Suprapubic skin (tissue), 3 donors: ENCODE data around the gene LRFN4.

Source experiments
- EP300 ChIP-seq: sonication (generic); formaldehyde crosslinking; IDR thresholded peaks from one replicate; pipeline ENCODE4 v1.6.1; 2017; ENCODE audit warnings: antibody characterized with exemption
- TF ChIP-seq, protein P1 (sequence below), 2 donors: fragments of 200-600 bp in 1 of 2; fragments of 450-650 bp in 1 of 2; sonication (generic) in 1 of 2; IDR thresholded peaks; one replicate each; pipeline ENCODE4 v1.5.1; 2016 to 2019; ENCODE audit warnings: antibody characterized with exemption in 2 of 2, mild to moderate bottlenecking in 1 of 2, moderate library complexity in 1 of 2

DNA sequence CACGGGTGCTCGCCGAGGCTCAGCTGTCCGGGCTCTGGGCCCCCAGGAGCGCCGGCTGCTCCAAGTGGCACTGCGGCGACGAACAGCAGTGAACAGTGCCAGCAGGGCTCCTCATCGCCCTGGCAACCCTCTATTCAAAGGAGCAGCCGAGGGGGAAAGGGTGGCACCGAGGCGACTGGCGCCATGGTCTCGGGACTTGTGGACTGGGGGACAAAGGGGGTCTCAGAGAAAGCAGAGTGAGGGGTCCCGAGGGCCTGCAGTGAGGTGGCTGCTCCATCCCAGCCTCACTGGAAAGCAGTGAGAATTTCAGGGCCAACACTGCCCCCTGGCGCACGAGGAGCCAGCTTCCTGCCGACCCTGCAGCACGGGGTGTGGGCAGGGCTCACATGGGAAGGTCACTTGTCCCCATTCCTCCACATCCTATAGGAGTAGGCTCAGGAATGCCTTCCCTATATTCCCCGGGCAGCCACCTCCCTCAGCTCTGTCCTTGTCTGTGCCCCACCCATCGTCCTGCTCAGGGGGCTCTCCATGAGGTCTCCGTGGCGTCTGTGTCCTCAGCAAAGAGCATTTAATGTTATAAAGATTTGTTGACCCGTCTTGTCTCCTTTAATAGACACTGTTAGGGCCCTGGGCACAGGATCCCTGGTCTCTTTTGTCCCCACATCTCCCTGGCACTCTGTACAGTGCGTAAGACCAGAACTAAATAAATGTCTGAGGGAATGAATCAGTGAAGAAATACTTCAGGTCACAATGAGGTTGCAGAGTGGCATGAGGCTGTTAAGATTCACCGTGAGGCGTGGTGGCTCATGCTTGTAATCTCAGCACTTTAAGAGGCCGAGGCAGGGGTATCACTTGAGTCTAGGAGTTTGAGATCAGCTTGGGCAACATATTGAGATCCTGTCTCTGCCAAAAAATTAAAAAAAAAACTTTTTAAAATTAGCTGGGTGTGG lies 26.4 kb downstream of the LRFN4 start:
- TF ChIP-seq, protein P1, sequence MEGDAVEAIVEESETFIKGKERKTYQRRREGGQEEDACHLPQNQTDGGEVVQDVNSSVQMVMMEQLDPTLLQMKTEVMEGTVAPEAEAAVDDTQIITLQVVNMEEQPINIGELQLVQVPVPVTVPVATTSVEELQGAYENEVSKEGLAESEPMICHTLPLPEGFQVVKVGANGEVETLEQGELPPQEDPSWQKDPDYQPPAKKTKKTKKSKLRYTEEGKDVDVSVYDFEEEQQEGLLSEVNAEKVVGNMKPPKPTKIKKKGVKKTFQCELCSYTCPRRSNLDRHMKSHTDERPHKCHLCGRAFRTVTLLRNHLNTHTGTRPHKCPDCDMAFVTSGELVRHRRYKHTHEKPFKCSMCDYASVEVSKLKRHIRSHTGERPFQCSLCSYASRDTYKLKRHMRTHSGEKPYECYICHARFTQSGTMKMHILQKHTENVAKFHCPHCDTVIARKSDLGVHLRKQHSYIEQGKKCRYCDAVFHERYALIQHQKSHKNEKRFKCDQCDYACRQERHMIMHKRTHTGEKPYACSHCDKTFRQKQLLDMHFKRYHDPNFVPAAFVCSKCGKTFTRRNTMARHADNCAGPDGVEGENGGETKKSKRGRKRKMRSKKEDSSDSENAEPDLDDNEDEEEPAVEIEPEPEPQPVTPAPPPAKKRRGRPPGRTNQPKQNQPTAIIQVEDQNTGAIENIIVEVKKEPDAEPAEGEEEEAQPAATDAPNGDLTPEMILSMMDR (IDR thresholded peaks at IDR 0.05): peak; percentile 32 to 71
- no peak for TF ChIP-seq EP300
